Measurements from ENCODE around the gene FBXL20.

FBXL20 gene

DNA sequence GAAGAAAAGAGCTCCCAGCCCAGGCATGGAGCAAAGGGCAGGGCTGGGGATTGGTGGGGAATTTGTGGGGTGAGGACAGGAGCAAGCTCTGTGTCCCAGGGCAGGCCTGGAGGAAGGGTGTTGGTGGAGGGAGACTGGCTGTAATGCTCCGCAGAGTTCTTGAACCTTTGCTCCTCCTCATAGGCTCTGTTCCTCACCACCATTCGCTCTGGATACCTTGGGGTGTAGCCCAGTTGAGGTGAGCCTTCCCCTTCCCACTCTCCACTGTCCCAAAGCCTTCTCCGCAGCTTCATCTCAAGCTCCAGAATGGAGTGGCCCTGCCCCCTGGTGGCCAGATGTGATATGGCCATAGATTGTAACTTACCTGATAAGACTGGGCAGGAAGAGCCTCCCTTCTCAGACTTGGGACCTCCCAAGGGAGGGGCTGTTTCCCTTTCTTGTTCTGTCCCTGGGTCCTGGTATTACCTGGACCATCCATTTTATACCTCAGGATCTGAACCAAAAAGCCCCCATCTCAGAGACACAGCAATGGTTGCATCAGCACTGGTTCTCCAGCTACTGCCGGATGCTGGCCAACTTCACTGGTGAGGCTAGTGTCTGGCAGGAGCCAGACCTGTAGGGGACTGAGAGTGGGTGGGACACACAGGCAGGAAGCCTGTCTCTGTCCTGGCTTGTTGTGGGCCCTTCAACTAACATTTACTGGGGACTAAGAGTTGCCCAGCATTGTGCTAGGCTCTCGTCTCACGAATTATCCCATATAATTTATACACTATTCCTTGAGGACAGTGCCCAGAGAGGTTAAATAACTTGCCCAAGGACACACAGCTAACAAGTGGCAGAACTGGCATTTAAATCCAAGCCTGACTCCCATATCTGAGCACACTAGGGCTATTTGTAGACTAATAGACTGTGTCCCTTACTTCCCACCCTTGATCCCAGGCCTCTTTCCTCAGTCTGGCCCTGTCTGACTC is 156.5 kb downstream of the FBXL20 start:
- ATAC-seq = peak; percentile 88 to 95

- ATAC-seq = no peak
Observed at GRCh38 chr17:39244016-39244599, 157.3 kb downstream of the FBXL20 start.

- no peak for ATAC-seq
Observed at GRCh38 chr17:39243155-39243554, 158.3 kb downstream of the FBXL20 start.

DNA sequence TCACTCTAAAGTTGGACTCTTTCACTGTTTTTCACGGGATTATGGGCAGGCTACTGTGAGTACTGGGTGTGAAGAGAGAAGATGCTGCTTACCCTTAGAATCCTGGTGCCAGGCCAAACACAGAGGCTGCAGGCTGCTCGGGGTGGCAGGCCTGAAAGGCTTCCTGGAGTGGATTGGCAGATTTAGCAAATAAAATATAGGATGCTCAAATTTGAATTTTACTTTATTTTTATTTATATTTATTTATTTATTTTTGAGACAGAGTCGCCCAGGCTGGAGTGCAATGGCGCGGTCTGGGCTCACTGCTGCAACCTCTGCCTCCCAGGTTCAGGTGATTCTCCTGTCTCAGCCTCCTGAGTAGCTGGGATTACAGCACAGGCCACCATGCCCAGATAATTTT is 160.8 kb downstream of the FBXL20 start:
- ATAC-seq = no peak

DNA sequence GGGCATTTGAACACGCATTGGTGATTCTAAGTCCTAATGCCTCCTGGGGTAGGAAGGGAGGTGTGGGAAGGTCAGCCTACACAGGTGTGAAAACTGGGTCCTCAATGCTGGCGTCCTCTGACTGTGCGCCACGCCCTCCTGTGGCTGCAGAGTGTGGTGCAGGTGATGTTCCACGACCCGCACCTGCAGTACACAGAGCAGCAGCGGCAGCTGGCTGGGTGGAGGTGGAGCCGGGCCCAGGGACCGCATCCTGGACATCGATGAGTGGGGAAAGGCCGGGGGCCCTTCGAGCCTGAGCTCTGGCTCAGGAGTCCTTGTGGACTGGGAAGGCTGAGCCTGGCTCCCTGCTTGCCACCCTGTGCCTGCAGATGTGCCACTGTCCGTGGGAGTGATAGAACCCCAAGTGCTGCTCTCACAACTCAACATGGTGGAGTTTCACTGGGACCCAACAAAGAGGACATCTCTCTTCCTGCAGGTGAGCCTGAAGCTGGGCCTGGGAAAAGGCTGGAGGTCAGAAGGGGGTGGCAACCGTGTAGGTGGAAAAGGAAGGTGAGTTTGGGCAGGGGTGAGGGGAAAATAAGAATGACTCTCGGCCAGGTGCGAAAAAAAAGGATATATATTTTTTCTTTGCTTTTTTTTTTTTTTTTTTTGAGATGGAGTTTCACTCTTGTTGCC is 161.6 kb downstream of the FBXL20 start:
- peak; percentile 41 to 60 for ATAC-seq

DNA sequence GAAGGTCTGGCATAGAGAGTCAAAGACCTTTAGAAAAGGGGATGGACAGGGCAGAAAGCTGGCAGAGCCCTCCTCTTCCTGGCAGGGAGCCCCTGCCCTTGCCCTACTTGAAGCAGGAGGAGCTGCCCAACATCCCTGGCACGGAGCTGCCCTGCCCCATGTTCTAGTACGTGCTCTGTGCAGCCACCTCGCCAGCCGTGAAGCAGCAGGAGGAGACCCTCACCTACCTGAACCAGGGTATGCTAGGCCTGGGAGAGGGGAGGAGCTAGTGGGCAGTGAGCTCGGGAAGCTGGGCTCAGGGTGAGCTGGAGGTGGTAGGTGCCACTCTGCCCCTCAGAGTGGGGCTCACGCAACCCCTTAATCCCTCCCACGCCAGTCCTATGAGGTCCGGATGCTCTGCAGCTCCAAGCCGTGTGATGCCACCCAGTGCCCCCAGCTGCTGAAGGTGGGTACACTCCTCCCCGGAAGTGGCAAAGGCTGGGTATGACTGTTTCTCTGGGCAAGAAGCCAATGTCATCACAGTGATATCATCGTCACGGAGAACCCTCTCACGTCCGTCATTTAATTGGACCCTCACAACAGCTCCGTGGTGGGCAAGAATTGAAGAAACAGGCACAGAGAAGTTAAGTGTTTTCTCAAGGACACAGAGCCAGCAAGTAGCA is 163.0 kb downstream of the FBXL20 start:
- peak; percentile 83 to 89 for ATAC-seq

DNA sequence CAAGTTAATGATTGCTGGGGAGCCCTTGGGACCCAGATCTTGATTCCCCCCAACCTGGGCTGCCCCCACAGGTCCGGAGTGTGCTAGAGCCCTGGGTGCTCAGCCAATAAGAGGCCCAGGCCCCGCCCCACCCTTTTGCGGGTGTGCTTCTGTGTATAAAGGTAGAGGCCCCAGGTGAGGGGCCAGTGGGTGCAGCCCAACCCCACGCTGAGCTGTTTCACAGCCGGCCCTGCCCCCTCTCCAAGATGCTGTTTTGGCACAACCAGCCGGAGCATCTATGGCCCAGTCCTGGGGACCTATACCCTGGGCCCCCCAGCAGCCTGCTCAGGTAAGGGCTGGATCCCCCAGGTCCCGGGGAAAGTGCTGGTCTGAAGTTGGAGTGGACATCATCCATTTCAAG is 163.8 kb downstream of the FBXL20 start:
- ATAC-seq = no peak

DNA sequence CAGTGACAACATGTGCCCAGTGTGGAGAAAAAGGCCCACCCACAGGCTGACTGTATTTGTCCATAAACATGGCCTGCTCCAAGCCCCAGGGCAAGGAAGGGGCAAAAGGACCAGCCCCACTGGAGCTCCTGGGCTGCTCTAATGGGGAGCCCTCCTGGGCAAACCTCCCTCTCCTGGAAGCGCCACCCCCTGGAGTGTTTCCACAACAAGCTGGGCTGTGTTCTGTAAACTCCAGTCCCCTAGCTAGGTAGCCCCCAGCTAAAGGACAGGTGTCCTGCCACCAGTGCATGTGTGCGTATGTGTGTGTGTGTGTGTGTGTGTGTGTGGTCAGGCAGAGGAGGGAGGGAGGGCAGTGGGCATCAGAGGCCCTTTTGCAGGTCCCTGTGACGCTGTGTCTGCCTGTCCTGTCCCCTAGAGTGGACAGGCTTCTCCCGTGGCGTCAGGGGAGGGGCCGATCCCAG is 164.4 kb downstream of the FBXL20 start:
- no peak for ATAC-seq

- no peak for ATAC-seq
Observed at GRCh38 chr17:39236450-39236927, 164.9 kb downstream of the FBXL20 start.

DNA sequence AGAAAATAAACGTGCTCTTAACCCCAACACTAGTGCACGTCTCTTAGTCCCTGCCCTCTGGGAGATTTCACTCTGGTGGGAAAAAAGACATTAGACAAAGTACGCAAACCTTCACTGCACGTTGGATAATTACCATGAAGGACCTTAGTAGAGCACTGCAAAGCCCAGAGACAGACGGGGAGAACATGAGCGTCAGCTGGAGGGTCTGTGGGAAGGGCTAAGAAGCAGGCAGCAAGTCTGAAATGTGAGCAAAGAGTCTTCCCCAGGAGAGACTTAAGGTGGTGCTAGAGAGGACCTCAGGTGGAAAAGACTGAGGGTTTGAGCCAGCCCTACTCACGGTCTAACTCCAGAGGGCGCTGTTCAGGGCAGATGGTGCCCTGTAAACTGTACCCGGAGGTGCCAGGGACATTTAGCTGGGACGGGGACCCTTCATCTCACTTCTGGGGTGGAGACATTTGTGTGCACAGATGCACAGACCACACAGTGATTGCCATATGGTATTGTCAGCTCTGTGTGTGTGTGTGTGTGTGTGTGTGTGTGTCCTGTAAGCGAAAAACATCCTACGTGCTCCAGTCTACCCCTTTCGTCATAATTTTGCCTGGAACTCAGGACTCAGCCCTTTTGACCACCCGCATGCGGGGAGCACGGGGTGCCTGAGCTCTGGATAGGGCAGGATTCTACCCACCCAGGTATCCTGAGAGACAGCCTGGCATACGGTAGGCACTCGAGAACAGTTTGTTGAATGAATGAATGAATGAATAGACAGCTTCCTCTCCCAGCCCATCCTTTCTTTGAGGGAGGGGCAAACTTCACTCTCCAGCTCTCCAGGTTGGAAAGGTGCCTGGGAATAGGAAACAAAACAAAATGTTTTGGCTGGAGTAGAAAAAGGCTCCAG is 165.6 kb downstream of the FBXL20 start:
- peak; percentile 33 to 42 for ATAC-seq

GRCh38 chr17:39231591-39232551 is 169.6 kb downstream of the FBXL20 start:
- ATAC-seq = peak; percentile 76 to 81

- ATAC-seq = no peak
Observed at GRCh38 chr17:39231091-39231561, 170.3 kb downstream of the FBXL20 start.

DNA sequence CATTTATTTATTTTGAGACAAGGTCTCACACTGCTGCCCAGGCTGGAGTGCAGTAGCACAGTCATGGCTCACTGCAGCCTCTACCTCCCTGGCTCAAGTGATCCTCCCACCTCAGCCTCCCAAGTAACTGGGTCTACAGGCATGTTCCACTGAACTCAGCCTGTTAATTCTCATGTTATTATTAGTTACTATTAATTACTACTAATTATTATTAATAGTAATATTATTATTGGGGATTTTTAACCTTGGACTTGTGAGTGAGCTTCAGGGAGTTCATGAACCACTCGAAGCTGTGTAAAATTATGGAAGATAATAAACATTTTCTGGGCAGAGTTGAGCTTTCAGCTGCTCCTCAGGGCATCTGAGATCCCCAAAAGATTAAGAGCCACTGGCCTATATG is 171.1 kb downstream of the FBXL20 start:
- ATAC-seq = no peak

DNA sequence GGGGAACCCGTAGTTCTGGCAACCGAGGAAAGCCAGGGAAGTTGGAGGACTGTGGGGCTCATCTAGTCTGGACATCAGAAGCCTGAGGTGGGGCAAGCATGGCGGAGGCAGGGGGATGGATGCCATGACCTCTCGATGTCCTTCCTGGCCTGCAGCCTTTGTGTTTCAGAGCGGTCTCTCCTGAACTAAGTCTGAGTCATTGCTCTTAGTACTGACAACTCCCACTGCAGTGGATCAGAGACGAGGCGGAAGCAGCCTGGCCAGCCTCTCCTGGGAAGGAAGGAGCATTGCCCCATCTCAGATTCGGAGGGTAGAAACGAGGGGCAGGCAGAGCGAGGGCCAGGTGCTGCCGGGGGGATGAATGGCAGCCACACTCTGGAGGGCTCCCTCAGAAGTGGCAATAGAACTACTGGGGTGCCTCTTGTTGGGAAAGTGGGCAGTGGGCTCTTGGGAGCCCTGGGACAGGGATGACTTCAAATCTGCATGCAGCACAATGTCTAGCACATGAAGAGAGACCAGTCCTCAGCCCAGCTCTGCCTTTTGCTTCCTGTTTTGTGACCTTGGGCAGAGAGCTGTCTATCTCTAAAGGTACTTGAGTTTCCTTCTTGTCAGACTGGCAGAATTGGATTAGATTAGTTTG is 172.0 kb downstream of the FBXL20 start:
- no peak for ATAC-seq

GRCh38 chr17:39227364-39227919 is 174.0 kb downstream of the FBXL20 start:
- no peak for ATAC-seq

GRCh38 chr17:39225959-39226683 is 175.3 kb downstream of the FBXL20 start:
- ATAC-seq = peak; percentile 62 to 65

GRCh38 chr17:39225308-39225958 is 176.0 kb downstream of the FBXL20 start, which contains the start of gene STAC2:
TSS of gene STAC2 (minus strand) at chr17:39225945. CDS start at chr17:39225502, 443 bp downstream.
- ATAC-seq = peak; percentile 29 to 33

DNA sequence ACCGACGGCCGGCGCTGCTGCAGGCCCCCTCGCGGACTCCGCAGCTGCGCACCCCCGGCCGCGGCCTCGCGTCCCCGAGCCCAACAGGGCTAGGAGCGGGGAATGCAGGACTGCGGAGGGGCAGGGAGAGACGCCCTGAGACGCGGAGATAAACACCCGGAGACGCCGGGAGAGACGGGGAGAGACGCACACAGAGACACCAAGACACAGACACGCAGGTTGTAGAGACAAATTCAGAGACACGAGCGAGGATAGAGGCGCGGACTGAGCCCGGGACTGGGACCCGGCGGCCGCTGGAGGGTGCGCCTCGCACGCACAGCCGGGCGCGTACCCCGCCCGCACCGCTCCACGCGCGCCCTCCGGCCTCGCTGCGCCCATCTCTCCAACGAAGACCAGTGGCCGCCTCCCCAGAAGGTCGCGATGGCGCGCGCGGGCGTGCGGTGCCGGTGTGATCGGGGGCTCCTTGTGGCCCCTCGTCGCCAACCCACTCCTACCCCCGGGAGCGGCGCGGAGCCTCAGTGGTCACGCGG is 176.6 kb downstream of the FBXL20 start:
- peak; percentile 14 to 24 for ATAC-seq
